Measurements from ENCODE around the gene PLXNA4. TPM values are rescaled to one million over a fixed set of nuclear protein-coding genes. Genes with fewer than 3 reads are reported as not detected.

The PLXNA4 gene
- total RNA-seq, 1 experiment from 2014 or later: 0.11 TPM

GRCh38 chr7:132181946-132182685 is 394.2 kb downstream of the PLXNA4 start:
- Histone ChIP-seq H3K4me1 (ENCODE audit: insufficient read depth, low read length, poor library complexity, severe bottlenecking) (no peaks in the 10 kb centered on the region), H3K36me3 (ENCODE audit: insufficient read depth, low read length, poor library complexity, severe bottlenecking) (no peaks in the 10 kb centered on the region), H3K27me3 (replicated peaks; ENCODE audit: insufficient read depth, low read depth, low read length, poor library complexity) (no peaks in the 10 kb centered on the region), H3K27ac (ENCODE audit: low read depth, low read length, poor library complexity, severe bottlenecking) (no peak overlapping the region), H3K4me3 (ENCODE audit: low read depth, low read length, poor library complexity, severe bottlenecking) (no peak overlapping the region), H3K9me3 (ENCODE audit: low read depth, low read length, poor library complexity, severe bottlenecking) (peaks cover 4% of the 10 kb centered on the region)
- no peak for TF ChIP-seq CTCF (conservative IDR thresholded peaks at IDR 0.05; ENCODE audit: low read depth, low read length)
- no peak for TF ChIP-seq EZH2 (IDR thresholded peaks at IDR 0.05; ENCODE audit: borderline replicate concordance, low read depth, low read length, poor library complexity, severe bottlenecking)
- CTCF ChIA-PET: no interaction called here
- no peak for DNase-seq (ENCODE audit: low spot score)
- POLR2A ChIA-PET (ENCODE audit: low non-redundant PET): no interaction called here
- BruUV-seq (replicated peaks): no TSS peak
- intact Hi-C loops (cut with micrococcal nuclease; ENCODE audit: unreplicated experiment): no loop called here

GRCh38 chr7:132181371-132181770 is 394.9 kb downstream of the PLXNA4 start:
- no peak overlapping the region for H3K27ac ChIP-seq (ENCODE audit: low read depth, low read length, poor library complexity, severe bottlenecking)

DNA sequence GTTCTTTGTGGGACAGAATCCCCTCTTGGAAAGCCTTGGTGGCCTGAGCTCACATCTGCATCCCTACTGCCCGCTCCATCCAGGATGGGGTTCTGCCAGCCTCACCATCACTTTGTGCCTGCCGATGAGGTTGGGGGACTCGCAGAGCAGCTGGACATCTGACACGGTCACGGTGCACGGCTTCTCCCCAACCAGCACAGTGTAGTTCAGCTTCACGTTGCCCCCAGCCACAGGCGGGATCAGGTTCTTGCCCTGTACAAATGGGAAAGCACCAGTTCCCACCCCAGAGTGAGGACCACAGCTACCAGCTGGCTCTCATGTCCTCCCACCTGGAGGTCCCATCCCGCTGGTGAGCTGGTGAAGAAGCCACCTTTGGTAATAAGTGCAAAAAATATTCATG is 395.8 kb downstream of the PLXNA4 start:
- H3K9me3 ChIP-seq (ENCODE audit: low read depth, low read length, poor library complexity, severe bottlenecking): no peaks in the 10 kb centered on the region
- no peak overlapping the region for H3K27ac ChIP-seq (ENCODE audit: low read depth, low read length, poor library complexity, severe bottlenecking)
- ChIA-PET CTCF (no interaction called here), POLR2A (ENCODE audit: low non-redundant PET) (no interaction called here)
- intact Hi-C loops (cut with micrococcal nuclease; ENCODE audit: unreplicated experiment): no loop called here
- no peak for DNase-seq (ENCODE audit: low spot score)
- TF ChIP-seq CTCF (conservative IDR thresholded peaks at IDR 0.05; ENCODE audit: low read depth, low read length) (no peak), EZH2 (IDR thresholded peaks at IDR 0.05; ENCODE audit: borderline replicate concordance, low read depth, low read length, poor library complexity, severe bottlenecking) (no peak)
- H3K36me3 ChIP-seq (ENCODE audit: insufficient read depth, low read length, poor library complexity, severe bottlenecking): no peaks in the 10 kb centered on the region
- H3K4me1 ChIP-seq (ENCODE audit: insufficient read depth, low read length, poor library complexity, severe bottlenecking): no peaks in the 10 kb centered on the region
- H3K27me3 ChIP-seq (replicated peaks; ENCODE audit: insufficient read depth, low read depth, low read length, poor library complexity): no peaks in the 10 kb centered on the region
- BruUV-seq (replicated peaks): no TSS peak
- no peak overlapping the region for H3K4me3 ChIP-seq (ENCODE audit: low read depth, low read length, poor library complexity, severe bottlenecking)

More at GRCh38 chr7:132181371-132181770, 394.9 kb downstream of the PLXNA4 start:
- no peak for DNase-seq (ENCODE audit: low spot score)
- Histone ChIP-seq H3K4me1 (ENCODE audit: insufficient read depth, low read length, poor library complexity, severe bottlenecking) (no peaks in the 10 kb centered on the region), H3K36me3 (ENCODE audit: insufficient read depth, low read length, poor library complexity, severe bottlenecking) (no peaks in the 10 kb centered on the region), H3K4me3 (ENCODE audit: low read depth, low read length, poor library complexity, severe bottlenecking) (no peak overlapping the region), H3K9me3 (ENCODE audit: low read depth, low read length, poor library complexity, severe bottlenecking) (no peaks in the 10 kb centered on the region), H3K27me3 (replicated peaks; ENCODE audit: insufficient read depth, low read depth, low read length, poor library complexity) (no peaks in the 10 kb centered on the region)
- BruUV-seq (replicated peaks): no TSS peak
- TF ChIP-seq CTCF (conservative IDR thresholded peaks at IDR 0.05; ENCODE audit: low read depth, low read length) (no peak), EZH2 (IDR thresholded peaks at IDR 0.05; ENCODE audit: borderline replicate concordance, low read depth, low read length, poor library complexity, severe bottlenecking) (no peak)
- CTCF ChIA-PET: no interaction called here
- POLR2A ChIA-PET (ENCODE audit: low non-redundant PET): no interaction called here
- intact Hi-C loops (cut with micrococcal nuclease; ENCODE audit: unreplicated experiment): no loop called here

Data from A673 (cell line).